HG02798 (cell line): ENCODE results near the gene CSMD2.

ENCODE experiments used
- ATAC-seq: cut with Tn5 transposase; IDR thresholded peaks from one replicate; pipeline ENCODE4 v1.9.1; 2021; ENCODE audit warnings: mild to moderate bottlenecking; ENCODE audit not compliant: unreplicated experiment, poor library complexity

The CSMD2 gene

DNA sequence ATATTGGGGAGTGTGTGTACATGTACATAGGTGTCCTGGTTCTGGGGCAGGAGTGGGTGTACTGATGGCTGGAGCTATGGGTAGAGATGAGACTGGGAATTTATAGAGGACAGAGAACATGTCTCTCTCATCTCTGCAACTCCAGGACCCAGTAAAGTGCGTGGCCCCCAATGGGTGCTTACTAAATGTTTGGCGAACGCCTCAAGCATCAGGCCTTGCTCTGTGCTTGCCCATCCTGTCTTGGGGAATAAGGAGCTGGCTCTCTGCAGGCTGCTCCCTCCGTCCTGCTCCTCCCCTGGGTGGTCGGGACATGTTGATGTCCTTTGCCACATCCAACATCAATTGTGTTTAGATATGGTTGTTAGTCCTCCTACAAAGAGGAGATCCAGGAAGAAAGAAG lies 530.9 kb downstream of the CSMD2 start:
- no peak for ATAC-seq

DNA sequence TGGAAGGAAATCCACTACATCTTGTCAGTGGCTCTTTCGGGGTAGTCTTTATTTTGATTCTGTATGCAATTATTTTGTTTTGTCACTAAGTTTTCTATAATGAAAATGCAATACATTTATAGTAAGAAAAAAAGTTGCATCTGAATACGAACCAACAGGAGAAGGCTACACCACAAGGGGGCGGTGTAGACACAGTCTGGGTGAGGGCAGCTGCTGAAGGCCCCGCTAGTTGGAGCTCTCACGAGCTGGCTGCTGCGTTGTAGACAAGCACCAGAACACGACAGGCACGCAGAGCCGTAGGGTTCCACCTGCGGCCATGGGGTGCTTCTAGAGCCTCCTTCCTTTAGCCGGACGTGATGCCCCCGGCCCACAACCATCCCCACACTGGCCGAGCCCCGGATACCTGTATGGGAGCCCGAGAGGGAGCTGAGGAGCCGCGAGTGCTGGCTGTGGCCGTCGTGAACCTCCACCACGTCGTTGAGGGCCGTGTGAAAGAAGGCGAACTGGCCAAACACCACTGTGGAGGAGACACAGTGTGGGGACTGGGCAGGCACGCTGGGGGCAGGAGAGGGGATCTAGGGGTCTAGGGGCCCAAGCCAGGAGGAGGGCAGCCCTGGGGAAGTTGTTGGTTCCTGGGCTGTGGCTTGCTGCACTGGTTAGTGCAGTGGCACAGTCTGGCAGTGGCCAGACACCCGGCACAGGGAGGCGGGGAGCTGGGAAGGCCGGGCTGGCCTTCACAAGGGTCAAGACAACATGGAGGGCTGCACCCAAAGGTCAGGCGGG lies 531.8 kb downstream of the CSMD2 start:
- peak; percentile 74 for ATAC-seq

DNA sequence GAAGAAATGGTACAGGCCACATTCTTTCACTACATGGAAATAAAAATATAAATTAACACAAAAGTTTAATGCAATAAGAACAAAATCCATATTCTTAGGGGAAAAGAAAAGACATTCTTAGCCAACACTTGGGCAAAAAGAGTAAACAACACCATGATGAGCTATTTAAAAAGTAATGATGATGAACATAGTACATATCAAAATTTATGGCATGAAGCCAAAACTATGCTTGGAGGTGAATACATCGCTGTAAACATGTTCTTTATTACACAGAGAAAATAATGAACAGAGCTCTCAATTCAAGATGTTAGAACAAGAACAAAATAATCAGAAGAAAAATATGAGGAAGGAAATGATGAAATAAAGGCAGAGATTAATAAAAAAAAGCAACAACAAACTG lies 534.3 kb downstream of the CSMD2 start:
- no peak for ATAC-seq

DNA sequence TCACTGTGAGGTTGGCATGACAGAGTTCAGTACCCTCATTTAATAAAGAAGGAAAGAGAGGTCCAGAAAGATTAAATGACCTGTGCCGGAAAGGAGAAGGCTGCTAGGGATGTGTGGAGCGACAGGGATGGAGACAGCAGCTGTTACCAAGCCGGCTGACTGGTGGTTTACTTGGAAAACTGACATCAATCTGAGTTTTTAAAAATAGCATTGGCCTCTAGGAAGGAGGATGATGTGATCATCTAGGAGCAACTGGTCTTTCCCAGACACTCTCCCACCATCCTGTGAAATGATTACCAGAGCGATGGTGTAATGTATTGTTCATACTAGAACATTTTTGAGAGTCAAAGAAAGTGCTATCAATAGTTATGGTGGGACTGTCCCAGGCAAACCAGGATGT lies 538.2 kb downstream of the CSMD2 start:
- no peak for ATAC-seq

DNA sequence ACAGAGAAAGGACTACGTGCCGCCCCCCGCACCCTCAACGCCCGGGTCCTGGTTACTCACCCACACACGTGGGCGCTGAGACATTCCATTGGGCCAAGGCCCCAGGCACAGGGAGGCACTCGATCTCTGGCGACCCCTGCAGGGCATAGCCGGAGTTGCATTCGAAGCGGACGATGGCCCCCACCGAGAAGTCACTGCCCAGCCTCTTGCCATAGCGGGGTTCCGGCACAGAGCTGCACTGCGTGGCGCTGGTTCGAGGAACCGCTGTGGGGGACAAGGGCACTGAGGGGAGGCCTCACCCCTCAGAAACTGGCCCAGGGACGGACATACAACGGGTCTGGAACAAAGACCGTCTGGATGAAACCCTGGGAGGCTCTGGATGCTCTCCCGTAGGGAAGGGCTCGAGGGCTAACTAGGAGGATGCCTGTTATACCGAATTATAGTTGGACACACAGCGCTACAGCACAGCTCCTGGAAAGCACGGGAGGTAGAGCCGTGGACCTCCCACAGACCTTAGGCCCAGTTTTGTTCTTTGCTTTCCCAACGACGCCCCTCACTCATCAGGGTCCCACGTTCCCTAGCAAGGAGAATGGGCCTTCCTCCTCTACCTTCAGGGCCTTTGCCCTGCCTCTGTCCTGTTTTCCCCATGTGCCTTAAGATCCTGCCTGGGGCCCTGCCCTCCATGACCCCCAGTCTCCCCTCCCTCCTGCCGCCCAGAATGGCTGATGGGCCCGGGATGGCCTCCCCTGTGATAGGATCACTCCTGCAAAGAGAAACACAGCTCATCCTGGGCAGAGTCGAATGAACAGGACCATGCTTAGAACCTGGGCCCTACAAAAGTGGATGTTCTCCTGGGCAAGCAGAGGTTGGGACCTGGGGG lies 539.8 kb downstream of the CSMD2 start:
- ATAC-seq, result no peak

DNA sequence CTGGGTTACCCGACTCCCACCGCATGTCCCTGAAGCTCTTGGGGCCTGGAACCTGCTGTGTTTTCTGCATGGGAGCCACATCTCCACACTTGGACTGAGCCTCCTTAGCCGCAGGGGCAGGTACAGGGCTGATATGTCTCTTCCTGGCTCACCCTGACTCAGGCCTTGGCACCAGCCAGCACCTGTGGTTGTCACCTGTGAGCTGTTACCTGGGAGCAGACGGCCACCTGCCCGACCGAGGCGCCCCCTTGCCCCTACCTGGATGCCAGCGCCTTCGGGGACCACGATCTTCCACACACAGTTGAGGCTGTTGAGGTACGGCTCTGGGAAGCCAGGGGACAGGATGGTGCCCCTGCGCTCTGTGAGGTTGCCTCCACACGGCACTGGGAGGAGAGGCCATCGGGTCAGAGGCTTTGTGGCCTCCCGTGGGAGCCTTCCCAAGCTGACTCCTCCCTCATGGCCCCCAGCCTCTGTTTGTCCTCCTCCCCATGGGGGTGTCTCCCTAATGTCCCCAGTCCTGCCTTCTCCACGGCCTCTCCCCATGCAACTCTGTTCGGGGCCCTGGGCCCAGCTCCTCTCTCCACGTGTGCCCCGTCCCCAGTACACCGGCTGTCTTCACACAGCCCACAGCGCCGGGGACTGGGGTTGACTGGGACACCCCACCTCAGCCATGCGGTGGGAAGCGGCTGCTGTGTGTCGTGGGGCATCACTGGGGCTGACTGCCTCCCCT lies 540.6 kb downstream of the CSMD2 start:
- ATAC-seq, result no peak

DNA sequence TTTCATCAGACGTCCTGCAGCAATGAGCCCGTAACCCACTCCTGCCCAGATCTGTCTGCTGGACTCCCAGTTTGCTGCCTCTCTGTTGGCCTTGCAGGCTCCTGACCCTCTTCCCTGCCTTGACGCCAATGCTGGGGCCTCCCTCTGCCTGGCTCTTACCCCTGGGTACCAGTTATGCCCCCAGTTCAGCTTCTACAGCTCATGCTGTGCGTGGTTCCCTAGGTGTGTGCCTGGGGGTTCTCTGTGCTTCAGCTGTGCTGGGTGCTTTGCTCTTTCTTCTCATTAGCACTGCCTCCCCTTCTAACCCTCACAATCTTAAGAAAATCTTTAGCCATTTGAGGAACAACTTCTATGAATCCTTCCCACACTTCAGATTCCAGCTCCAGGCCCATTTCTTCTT lies 541.2 kb downstream of the CSMD2 start:
- ATAC-seq, result no peak

DNA sequence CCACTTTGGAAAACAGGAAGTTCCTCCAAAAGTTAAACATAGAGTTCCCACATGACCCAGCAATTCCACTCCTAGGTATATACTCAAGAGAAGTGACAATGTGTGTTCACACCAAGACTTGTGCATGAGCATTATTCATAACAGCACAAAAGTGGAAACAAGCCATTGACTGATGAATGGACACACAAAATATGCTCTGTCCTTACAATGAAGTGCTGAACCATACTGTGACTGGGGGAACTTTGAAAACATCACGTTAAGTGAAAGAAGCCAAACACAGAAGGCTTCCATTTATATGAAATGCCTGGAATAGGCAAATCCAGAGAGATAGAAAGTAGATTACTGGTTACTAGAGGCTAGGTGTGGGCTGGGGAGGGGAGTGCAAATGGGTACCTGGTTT lies 542.3 kb downstream of the CSMD2 start:
- ATAC-seq, result no peak

DNA sequence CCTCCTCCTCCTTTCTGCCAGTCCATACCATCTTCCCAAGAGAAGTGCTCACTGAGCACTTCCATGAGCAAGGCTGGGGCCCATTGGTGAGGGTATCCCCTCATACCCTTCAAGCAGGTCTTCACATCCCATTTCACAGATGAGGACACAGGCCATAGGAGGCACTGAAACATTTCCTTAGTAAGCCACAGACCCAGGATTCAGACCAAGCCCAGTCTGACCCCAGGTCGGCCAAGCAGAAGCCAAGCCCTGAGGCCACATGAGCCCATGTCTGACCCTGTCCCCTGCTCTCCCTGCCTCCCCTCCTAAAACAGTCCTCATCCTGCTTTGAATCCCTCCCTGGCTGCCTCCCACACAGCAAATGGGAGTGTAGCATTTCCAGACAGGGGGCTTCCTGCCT lies 546.4 kb downstream of the CSMD2 start:
- no peak for ATAC-seq

DNA sequence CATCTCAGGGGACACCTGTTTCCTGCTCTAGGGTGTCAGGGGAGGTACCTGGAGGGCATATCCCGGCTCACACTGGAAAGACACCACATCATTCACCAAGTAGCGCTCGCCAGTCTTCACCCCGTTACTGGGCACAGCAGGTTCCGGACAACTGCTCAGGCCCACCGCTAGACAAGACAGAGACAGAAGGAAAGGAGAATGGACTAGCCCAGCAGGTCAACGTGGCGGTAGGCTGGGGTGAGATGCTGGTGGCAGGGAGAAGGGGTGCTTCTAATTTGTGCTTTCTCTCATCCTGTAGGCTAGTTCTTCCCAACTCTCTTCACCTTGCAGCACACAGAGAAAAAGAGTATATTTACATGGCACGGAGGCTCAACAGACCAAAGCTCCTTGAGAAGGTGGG lies 547.6 kb downstream of the CSMD2 start:
- ATAC-seq, result no peak

DNA sequence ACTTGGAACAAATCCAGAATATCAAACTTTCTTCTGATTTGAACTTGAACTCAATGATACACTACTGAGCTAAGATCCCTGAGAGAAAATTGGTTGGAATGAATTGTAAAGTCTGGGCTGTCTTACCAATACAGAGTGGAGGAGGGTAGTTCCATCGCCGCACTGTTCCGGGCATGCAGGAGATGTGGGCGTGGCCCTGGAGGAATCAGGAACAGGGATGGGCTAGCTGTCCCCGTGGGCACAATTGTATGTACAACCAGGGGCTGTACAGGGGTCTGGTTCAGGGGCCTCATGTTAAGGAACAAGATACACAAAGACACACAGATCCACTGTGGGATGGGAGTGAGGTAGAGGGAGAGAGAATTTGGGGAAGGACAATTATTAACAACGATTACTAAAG lies 548.2 kb downstream of the CSMD2 start:
- no peak for ATAC-seq

DNA sequence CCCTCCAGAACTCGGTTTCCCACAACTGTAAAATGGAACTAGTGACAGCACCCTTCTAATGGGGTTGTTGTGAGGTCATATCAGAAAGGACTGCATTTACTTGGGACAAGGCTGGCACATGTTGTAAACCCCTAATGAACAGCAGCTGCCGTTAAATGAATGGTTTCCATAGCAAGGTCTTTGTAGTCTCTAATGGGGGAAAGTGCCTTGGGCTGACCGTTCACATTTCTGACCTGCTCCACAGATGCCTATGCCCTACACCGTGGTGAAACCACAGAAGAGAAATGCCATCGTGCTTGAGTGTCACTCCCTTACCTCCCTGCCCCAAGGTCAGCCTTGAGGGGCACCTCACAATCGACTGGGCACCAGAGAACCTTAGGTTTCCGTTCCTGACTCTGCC lies 549.5 kb downstream of the CSMD2 start:
- no peak for ATAC-seq

DNA sequence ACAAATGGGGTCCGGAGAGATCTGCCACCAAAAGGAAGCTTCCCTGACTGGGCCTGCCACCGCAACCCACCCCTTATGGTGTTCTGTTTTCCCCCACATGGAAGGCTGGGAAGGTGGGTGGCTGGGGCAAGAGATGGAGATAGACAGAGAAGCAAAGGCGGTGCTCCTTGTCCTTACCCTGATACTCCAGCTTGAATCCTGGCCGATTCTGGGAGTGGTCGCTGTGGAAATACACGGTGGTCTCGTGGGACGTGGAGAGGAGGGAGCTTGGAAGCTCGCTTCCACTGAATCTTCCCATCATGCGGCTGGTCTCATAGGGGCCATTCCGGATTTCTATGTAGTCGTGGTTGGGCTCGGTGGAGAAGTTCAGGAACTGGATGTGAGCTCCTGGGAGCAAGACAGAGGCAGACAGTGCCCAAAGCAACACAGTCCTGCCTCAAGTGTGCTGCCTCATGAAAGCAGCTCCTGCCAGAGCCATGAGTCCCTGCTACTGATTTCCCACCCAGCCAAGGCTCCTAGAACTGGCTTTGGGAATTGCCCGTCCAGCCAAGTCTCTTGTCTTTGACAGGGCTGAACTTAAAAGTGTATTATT lies 554.1 kb downstream of the CSMD2 start:
- ATAC-seq, result no peak

DNA sequence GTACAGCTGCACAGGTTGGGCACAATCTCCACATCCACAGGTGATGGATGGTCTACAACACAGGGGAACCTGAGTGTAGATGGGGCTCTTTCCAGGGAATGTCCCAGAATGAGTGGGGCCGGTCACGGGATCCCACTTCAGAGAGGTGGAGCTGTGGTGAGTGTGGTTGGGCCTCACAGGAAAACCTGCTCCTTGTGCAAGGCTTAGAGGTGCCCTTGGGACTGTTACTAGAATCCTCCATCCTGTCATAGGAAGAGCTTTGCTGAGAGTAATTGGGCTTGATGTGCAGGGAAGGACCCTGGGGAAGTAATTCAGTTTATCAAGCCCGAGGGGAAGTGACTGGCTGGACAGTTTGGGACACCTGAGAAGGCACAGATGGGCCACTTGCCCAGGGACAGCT lies 554.6 kb downstream of the CSMD2 start:
- no peak for ATAC-seq

DNA sequence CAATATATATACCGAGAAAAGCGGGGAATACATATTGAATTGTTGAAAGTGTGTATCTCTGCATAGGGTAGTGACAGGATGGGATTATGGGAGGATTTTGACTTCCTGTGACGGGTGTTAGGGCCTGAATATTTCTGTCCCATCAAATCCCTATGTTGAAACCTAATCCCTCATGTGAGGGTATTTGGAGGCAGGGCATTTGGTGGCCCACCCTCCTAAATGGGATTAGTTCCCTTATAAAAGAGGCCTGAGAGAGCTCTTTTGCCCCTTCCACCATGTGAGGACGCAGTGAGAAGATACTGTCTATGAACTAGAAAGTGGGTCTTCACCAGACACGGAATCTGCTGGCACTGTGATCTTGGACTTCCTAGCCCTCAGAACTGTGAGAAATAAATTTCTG lies 555.3 kb downstream of the CSMD2 start:
- no peak for ATAC-seq

DNA sequence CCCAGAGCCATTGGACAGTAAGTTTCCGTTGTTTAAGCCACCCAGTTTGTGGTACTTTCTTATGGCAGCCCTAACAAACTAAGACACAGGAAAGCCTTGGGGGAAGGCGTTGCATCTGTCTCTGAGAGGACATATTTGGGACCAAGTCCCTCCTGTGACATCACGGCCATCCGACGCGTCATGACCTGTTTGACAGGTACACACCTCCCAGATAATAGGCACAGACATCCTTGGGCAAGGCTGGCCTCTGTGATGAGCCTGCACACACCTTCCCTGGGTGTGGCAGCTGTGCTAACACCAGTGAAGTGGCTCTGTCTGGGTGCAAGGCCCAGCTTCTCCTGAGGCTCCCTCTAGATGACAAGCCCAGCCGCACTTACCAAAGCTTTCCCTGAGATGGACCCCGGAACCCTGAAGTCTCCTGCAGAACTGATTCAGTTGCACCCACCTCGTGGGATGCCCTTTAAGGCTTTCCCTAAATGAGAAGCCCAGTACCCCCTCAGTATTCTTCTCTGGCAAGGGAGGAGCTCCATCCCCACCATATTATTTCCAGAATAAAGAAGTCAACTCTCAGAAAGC lies 556.1 kb downstream of the CSMD2 start:
- ATAC-seq, result no peak

DNA sequence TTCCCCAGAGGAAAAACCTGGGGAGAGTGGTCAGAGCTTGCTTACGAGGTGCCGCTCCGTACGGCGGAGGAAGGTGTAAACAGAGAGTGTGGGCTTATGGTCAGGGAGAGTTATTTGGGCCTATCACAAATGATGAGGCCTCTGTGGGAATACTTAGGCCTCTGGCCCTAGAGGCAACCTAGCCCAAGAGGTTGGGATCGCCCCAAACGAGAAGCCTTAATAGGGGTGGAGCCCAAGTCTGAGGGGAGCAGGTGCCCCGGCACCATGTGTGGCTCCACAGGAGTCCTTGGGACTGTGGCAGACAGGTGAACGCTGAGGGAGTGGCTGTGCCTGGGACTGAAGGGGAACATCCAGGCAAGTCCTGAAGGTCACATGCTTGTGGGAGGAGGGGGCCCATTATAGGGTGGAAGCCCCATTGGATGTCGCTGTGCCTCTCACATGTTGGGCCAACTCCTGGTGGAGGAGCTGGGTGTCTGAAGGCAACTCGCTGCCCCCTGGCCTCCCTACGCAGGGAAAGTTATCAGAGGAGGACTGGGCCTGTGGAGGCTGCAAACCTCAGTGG lies 557.5 kb downstream of the CSMD2 start:
- ATAC-seq, result no peak

DNA sequence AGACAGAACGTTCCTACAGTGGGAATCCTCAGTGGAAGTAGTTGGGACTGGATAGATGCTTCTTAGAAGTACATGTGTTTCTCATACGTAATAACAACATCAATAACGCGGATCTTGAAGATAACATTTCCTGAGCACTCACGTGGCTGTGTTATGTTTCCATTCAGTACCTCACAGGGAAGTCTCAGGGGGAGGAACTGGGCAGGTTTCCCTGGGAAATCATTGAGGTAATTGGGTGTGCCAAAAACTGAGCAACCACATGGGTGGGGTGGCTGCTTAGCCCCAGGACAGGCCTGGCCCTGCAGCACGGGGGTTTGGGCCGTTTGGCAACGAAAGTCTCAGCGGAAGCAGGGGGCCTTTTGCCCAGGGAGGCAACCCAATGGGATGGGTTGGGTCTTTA lies 558.8 kb downstream of the CSMD2 start:
- no peak for ATAC-seq

DNA sequence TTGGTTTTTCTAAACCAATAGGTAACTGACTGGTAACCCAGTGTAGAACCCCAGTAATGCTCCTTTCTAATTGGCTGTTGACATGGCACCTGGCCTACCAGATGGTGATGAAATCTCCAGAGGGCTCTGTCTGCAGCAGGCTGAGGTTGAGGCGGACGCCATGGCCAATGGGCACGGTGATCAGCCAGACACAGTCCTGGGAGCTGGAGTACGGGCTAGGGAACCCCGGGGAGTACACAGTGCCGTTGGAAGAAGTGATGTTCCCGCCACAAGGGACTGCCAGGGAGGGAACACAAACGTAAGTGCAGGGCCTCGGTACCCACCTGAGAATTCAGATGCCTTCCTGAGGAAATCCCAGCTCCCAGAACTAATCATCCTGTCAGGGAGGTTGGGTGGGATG lies 562.8 kb downstream of the CSMD2 start:
- no peak for ATAC-seq

DNA sequence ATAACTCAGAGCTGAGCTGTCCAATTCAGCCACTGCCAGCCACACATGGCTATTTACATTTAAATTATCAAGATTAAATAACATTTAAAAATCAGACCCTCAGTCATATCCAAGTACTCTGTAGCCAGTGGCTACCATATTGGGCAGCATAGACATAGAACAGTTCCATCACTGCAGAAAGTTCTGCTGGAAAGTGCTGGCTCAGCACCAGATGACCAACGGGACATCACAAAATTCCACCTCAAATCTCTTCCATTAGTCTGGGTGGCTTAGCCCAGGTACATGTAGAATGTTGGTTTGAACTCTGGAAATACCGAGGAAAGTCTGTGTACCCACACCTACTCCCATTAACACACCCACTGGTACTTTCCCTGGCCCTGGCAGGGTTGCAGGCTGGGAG lies 563.3 kb downstream of the CSMD2 start:
- no peak for ATAC-seq
